Osteocyte (in vitro differentiated cells): ENCODE results near the gene TSTD2. TPM values are rescaled to one million over a fixed set of nuclear protein-coding genes. Genes with fewer than 3 reads are reported as not detected.

ENCODE experiments used
- DNase-seq: peaks from one replicate; pipeline ENCODE4 v3.0.0; 2021; ENCODE audit warnings: mixed read lengths; ENCODE audit not compliant: unreplicated experiment; ENCODE audit errors: extremely low spot score
- H3K27ac Mint-ChIP-seq: one replicate; pipeline ENCODE4 v1.8.0; 2021; ENCODE audit warnings: mild to moderate bottlenecking, mixed read lengths; ENCODE audit not compliant: unreplicated experiment
- H3K27me3 Mint-ChIP-seq: one replicate; pipeline ENCODE4 v1.8.0; 2021; ENCODE audit warnings: mixed read lengths; ENCODE audit not compliant: unreplicated experiment
- H3K36me3 Mint-ChIP-seq: one replicate; pipeline ENCODE4 v1.8.0; 2021; ENCODE audit warnings: mixed read lengths; ENCODE audit not compliant: unreplicated experiment
- H3K4me1 Mint-ChIP-seq: one replicate; pipeline ENCODE4 v1.8.0; 2021; ENCODE audit warnings: mixed read lengths; ENCODE audit not compliant: unreplicated experiment
- H3K4me3 Mint-ChIP-seq: one replicate; pipeline ENCODE4 v1.8.0; 2021; ENCODE audit warnings: mild to moderate bottlenecking, moderate library complexity, mixed read lengths; ENCODE audit not compliant: unreplicated experiment
- H3K9me3 Mint-ChIP-seq: one replicate; pipeline ENCODE4 v1.8.0; 2021; ENCODE audit warnings: mixed read lengths; ENCODE audit not compliant: unreplicated experiment
- total RNA-seq: library from RNA; stranded (reverse); gene quantifications from 2 replicates; pipeline ENCODE4 v1.2.1, GENCODE V29; 2021
- TF ChIP-seq, protein P1 (sequence below): fragments of 200-600 bp; sonication (generic); IDR thresholded peaks from 2 replicates; pipeline ENCODE4 v1.5.0; 2021; ENCODE audit warnings: antibody characterized with exemption, mild to moderate bottlenecking, moderate library complexity

Gene TSTD2
- total RNA-seq, 1 donor from 2014 or later: 23.3 TPM

DNA sequence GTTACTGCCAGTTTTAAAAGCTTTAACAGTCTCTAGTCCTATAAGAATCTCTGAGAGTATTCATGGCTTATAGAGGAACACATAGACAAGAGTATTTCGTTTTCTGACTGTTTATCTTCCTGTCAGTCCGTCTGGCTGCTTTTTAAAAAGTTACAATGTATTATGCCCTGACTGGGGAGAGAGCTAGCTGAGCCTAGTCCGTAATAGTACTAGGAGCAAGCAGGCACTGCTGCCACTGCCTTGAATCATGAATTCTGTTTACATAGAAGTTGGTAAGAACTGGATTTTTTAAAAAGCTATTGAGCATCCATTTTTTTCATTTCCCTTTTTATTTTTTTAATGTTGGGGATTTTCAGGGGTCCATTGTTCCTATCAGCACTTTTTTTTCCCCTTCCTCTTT is 37.4 kb upstream of the TSTD2 start:
- TF ChIP-seq, protein P1, sequence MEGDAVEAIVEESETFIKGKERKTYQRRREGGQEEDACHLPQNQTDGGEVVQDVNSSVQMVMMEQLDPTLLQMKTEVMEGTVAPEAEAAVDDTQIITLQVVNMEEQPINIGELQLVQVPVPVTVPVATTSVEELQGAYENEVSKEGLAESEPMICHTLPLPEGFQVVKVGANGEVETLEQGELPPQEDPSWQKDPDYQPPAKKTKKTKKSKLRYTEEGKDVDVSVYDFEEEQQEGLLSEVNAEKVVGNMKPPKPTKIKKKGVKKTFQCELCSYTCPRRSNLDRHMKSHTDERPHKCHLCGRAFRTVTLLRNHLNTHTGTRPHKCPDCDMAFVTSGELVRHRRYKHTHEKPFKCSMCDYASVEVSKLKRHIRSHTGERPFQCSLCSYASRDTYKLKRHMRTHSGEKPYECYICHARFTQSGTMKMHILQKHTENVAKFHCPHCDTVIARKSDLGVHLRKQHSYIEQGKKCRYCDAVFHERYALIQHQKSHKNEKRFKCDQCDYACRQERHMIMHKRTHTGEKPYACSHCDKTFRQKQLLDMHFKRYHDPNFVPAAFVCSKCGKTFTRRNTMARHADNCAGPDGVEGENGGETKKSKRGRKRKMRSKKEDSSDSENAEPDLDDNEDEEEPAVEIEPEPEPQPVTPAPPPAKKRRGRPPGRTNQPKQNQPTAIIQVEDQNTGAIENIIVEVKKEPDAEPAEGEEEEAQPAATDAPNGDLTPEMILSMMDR: no peak
- no peaks in the 10 kb centered on the region for H3K4me1 Mint-ChIP-seq
- no peaks in the 10 kb centered on the region for H3K27me3 Mint-ChIP-seq
- H3K4me3 Mint-ChIP-seq: no peak overlapping the region
- H3K36me3 Mint-ChIP-seq: peaks cover 58% of the 10 kb centered on the region
- no peaks in the 10 kb centered on the region for H3K9me3 Mint-ChIP-seq
- DNase-seq: no peak
- H3K27ac Mint-ChIP-seq: peak overlapping the region; percentile 32

DNA sequence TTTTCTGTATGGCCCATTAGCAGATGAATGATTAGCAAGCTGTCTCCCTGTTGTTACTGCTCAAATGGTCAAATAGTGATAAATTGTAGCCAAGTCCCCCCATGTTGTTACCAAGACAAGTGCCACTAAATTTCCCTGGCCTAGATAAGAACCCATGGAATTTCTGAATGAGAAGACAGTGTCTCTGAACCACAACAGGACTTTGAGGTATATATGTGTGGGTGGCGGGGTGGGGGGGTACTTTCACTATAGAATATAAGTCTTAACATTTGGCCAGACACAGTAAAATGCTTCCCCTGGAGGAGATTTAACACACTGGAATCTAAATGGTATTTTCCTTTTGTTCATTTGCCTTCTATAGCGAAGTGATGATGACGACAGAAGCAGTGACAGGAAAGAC is 35.3 kb upstream of the TSTD2 start:
- Mint-ChIP-seq H3K27me3 (no peaks in the 10 kb centered on the region), H3K27ac (no peak overlapping the region), H3K4me3 (no peak overlapping the region), H3K9me3 (no peaks in the 10 kb centered on the region), H3K4me1 (no peaks in the 10 kb centered on the region), H3K36me3 (peaks cover 58% of the 10 kb centered on the region)
- TF ChIP-seq, protein P1: no peak
- DNase-seq: no peak

DNA sequence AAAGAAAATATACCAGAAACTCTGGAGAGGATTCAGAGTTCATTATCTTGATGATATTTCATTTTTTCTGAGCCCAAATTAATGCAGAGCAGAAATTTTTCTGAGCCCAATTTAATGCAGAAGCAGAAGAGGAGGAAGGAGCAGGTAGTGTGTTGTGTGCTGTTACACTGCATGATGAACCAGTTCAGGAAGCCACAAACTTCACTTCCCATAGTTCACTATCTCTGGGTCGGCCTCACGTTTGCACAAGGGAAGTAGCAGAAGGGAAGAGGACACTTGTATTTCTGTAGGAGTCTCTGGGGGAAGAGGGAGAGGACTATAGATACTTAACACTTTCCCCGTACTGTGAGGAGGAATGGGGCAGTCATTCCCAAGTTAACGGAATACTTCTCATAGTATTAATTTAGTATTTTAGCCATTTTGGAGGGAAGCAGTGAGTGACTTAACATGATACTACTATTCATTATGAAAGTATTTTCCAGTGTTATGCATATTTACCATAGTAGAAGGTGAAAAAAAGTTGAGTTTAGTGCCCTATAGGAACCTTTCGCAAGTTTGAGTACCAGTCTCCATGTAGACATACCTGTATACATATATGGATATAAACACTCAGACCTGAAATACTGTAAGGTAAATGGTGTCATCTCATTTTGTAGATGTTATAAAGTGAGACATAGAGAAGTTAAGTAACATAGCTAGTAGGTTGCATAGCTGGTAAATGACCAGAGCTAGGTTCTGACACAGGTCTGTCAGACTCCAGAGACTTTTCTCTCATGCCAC is 33.9 kb upstream of the TSTD2 start:
- H3K4me1 Mint-ChIP-seq: no peaks in the 10 kb centered on the region

DNA sequence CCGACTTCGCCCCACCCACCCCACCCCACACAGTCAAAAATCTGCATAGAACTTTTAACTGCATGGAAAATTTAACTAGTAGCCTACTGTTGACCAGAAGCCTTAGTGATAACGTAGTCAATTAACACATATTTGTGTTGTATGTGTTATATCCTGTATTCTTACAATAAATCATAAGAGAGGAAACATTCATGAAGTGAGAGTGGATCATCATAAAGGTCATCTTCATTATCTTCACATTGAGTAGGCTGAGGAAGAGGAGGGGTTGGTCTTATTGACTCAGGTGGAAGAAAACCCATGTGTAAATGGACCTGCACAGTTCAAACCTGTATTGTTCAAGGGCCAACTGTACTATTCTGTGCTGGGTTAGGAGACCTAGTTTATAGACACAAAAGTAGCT is 32.6 kb upstream of the TSTD2 start:
- no peaks in the 10 kb centered on the region for H3K4me1 Mint-ChIP-seq
- TF ChIP-seq, protein P1: no peak
- no peaks in the 10 kb centered on the region for H3K9me3 Mint-ChIP-seq
- H3K36me3 Mint-ChIP-seq: peaks cover 68% of the 10 kb centered on the region
- no peak for DNase-seq
- no peak overlapping the region for H3K27ac Mint-ChIP-seq
- H3K27me3 Mint-ChIP-seq: no peaks in the 10 kb centered on the region
- H3K4me3 Mint-ChIP-seq: no peak overlapping the region

More for the DNA sequence above, 33.9 kb upstream of the TSTD2 start:
- no peak for DNase-seq
- peaks cover 69% of the 10 kb centered on the region for H3K36me3 Mint-ChIP-seq
- TF ChIP-seq, protein P1: no peak
- H3K27me3 Mint-ChIP-seq: no peaks in the 10 kb centered on the region
- H3K9me3 Mint-ChIP-seq: no peaks in the 10 kb centered on the region
- H3K4me3 Mint-ChIP-seq: no peak overlapping the region
- no peak overlapping the region for H3K27ac Mint-ChIP-seq

DNA sequence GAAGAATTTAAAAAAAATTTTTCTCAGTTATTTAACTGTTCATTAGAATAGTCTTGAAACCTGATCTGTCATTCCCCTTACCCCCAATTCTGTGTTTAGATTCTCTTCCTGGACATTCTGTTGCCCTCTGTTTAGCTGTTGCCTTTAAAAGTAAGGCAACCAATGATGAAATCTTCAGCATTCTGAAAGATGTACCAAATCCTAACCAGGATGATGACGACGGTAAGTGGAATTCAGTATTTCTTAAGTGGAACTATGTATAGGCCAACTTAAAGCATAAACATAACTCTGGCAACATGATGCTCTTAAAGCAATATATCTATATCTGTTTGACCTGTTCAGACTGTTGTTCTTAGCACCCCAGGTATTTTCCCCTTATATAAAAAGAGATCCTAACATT is 27.7 kb upstream of the TSTD2 start:
- H3K27ac Mint-ChIP-seq: no peak overlapping the region
- H3K4me3 Mint-ChIP-seq: no peak overlapping the region
- no peak for DNase-seq
- H3K36me3 Mint-ChIP-seq: peaks cover 78% of the 10 kb centered on the region
- no peaks in the 10 kb centered on the region for H3K27me3 Mint-ChIP-seq
- TF ChIP-seq, protein P1: no peak
- H3K4me1 Mint-ChIP-seq: no peaks in the 10 kb centered on the region
- no peaks in the 10 kb centered on the region for H3K9me3 Mint-ChIP-seq
